Caco-2 (cell line): Measurements from ENCODE around the gene ARAP1. TPM values are rescaled to one million over a fixed set of nuclear protein-coding genes. Genes with fewer than 3 reads are reported as not detected.

Source experiments
- BruUV-seq: library from RNA; stranded (reverse); fragments of 400-500 nt; replicated peaks from 2 replicates; lab custom pipeline; 2021; lab: Mats Ljungman, UMichigan
- CTCF ChIA-PET: fragments of 300-600 bp; sonication (Branson Sonifier 250); formaldehyde crosslinking; loops from one replicate; lab custom pipeline; 2022; ENCODE audit warnings: antibody characterized with exemption; lab: Charles Lee
- POLR2A ChIA-PET: fragments of 300-600 bp; sonication (Branson Sonifier 250); formaldehyde crosslinking; loops from one replicate; lab custom pipeline; 2022; ENCODE audit warnings: antibody characterized with exemption; lab: Charles Lee
- DNase-seq, 2 experiments: peaks; one replicate each; pipeline versions ENCODE4 v3.0.0 to v3.0.0-alpha.2; 2020 to 2022
- H3K27me3 ChIP-seq: replicated peaks from 2 replicates; pipeline ENCODE4 v1.6.0; 2011; ENCODE audit warnings: low read length; ENCODE audit not compliant: control insufficient read depth, insufficient read depth
- H3K36me3 ChIP-seq: 2 replicates; pipeline ENCODE4 v1.5.1; 2011; ENCODE audit warnings: low read length; ENCODE audit not compliant: control insufficient read depth, insufficient read depth
- H3K4me1 ChIP-seq: fragments of 250-450 bp; sonication (Bioruptor Pico); 2 replicates; pipeline ENCODE4 v1.5.1; 2020; ENCODE audit warnings: mild to moderate bottlenecking
- H3K4me3 ChIP-seq: 2 replicates; pipeline ENCODE4 v1.5.1; 2011; ENCODE audit warnings: low read depth, mild to moderate bottlenecking, control low read depth, low read length
- H3K9me3 ChIP-seq: fragments of 250-450 bp; sonication (Bioruptor Pico); 2 replicates; pipeline ENCODE4 v1.5.1; 2020; ENCODE audit warnings: mild to moderate bottlenecking, moderate library complexity
- H3K27ac Mint-ChIP-seq: one replicate; pipeline ENCODE4 v1.8.0; 2022; ENCODE audit warnings: mixed read lengths; ENCODE audit not compliant: unreplicated experiment
- H3K27me3 Mint-ChIP-seq: one replicate; pipeline ENCODE4 v1.8.0; 2022; ENCODE audit warnings: mixed read lengths; ENCODE audit not compliant: insufficient read depth, unreplicated experiment
- H3K36me3 Mint-ChIP-seq: one replicate; pipeline ENCODE4 v1.8.0; 2022; ENCODE audit warnings: mild to moderate bottlenecking, mixed read lengths; ENCODE audit not compliant: insufficient read depth, unreplicated experiment
- H3K4me1 Mint-ChIP-seq: one replicate; pipeline ENCODE4 v1.8.0; 2022; ENCODE audit warnings: low read depth, mixed read lengths; ENCODE audit not compliant: unreplicated experiment
- H3K4me3 Mint-ChIP-seq: one replicate; pipeline ENCODE4 v1.8.0; 2022; ENCODE audit warnings: mild to moderate bottlenecking, moderate library complexity, mixed read lengths; ENCODE audit not compliant: unreplicated experiment
- H3K9me3 Mint-ChIP-seq: one replicate; pipeline ENCODE4 v1.8.0; 2022; ENCODE audit warnings: mixed read lengths; ENCODE audit not compliant: unreplicated experiment
- CTCF ChIP-seq, 2 experiments: fragments of 200-600 bp in 1 of 2; IDR thresholded peaks; 1 replicate in 1 of 2; 2 replicates in 1 of 2; pipeline versions ENCODE4 v1.5.1 to v1.8.0; 2011 to 2022; ENCODE audit warnings: antibody characterized with exemption in 1 of 2, control low read depth in 1 of 2, inconsistent platforms in 1 of 2, low read depth in 1 of 2, low read length in 1 of 2, mild to moderate bottlenecking in 1 of 2, moderate library complexity in 1 of 2; ENCODE audit not compliant: insufficient read depth in 1 of 2, severe bottlenecking in 1 of 2, unreplicated experiment in 1 of 2
- intact Hi-C: fragments of 100-400 bp; cut with micrococcal nuclease; formaldehyde crosslinking; loops from one replicate; pipeline ENCODE4 v1.10.0; 2022; ENCODE audit not compliant: unreplicated experiment
- total RNA-seq: library from RNA; stranded (reverse); gene quantifications from 2 replicates; pipeline ENCODE4 v1.2.3, GENCODE V29; 2022

Gene ARAP1
- total RNA-seq, 1 experiment from 2014 or later: 87.1 TPM

DNA sequence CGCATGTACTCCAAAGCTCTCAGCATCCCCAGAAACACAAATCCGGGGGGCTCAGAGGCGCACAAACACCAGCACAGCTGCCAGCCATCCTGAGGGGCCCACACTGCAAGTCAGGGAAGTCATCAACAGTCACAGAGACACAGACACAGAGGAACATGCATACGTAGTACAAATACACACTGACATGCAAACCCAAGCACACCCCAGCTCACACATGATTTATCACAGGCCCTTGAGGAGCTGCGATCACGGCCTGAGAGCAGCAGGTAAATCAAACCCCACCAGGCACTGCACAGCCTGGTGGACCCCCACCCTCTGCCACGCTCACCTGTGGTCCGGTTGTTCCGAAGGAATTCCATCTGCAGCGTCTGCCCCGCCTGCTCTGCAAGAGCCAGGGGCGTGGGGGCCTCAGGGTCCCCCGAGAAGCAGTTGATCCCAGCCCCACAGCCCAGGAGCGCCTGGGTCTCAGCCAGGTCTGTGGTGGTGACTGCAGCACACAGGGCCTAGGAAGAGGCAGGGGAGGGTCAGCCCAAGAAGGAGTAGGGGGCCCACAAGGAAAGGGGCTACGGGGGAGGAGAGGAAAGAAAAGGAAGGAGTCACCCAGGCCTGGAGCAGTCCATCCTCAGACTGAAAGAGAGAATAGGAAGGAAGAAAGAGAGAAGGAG, 49.5 kb downstream of the ARAP1 start:
- no peak for DNase-seq
- no peak overlapping the region for H3K4me3 Mint-ChIP-seq
- intact Hi-C loops: no loop called here
- no peaks in the 10 kb centered on the region for H3K9me3 Mint-ChIP-seq
- H3K27ac Mint-ChIP-seq: no peak overlapping the region
- Histone ChIP-seq H3K4me1 (no peaks in the 10 kb centered on the region), H3K9me3 (no peaks in the 10 kb centered on the region), H3K4me3 (no peak overlapping the region), H3K27me3 (no peaks in the 10 kb centered on the region), H3K36me3 (peaks cover 8% of the 10 kb centered on the region)
- H3K27me3 Mint-ChIP-seq: no peaks in the 10 kb centered on the region
- H3K36me3 Mint-ChIP-seq: peaks cover 63% of the 10 kb centered on the region
- no peaks in the 10 kb centered on the region for H3K4me1 Mint-ChIP-seq
- CTCF ChIA-PET: interaction anchor here (0.6 to 1.3 kb wide), 4 partner anchors 18 to 231 kb away, joined by 3 to 7 read pairs (median 3); no protein-coding TSS in a partner anchor
- no TSS peak for BruUV-seq
- POLR2A ChIA-PET: interaction anchor here (0.6 kb wide), 1 partner anchor 184 kb away, joined by 5 read pairs; no protein-coding TSS in a partner anchor
- no peak for TF ChIP-seq CTCF (IDR thresholded peaks at IDR 0.05; ENCODE audit: insufficient read depth in 1 of 2, low read depth in 1 of 2, low read length in 1 of 2, severe bottlenecking in 1 of 2, unreplicated experiment in 1 of 2)

DNA sequence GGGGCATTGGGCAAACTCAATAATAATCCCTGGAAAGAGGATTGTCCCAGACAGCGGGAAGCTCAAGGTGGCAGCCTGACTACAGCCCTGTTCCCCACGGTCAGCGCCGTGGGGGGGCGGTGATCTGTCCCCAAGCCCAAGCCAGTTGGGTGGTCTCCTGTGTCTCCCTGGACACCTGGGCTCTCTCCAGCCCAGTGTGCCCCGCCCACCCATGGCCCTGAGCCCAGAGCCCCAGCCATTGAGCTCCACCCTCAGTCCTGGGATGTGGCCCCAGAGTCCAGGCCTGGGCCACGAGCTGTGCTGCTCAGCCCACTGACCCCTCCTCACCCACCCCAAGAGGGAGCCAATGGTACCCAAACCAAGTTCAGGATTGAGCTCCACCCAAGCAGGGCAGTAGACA, 50.1 kb downstream of the ARAP1 start:
- no peak for TF ChIP-seq CTCF (IDR thresholded peaks at IDR 0.05; ENCODE audit: insufficient read depth in 1 of 2, low read depth in 1 of 2, low read length in 1 of 2, severe bottlenecking in 1 of 2, unreplicated experiment in 1 of 2)
- Mint-ChIP-seq H3K4me1 (no peaks in the 10 kb centered on the region), H3K27me3 (no peaks in the 10 kb centered on the region)

GRCh38 chr11:72701466-72701865, 50.7 kb downstream of the ARAP1 start:
- H3K27me3 Mint-ChIP-seq: no peaks in the 10 kb centered on the region
- TF ChIP-seq CTCF (IDR thresholded peaks at IDR 0.05; ENCODE audit: insufficient read depth in 1 of 2, low read depth in 1 of 2, low read length in 1 of 2, severe bottlenecking in 1 of 2, unreplicated experiment in 1 of 2): no peak
- no peak overlapping the region for H3K4me3 Mint-ChIP-seq
- no TSS peak for BruUV-seq
- POLR2A ChIA-PET: no interaction called here
- Histone ChIP-seq H3K27me3 (no peaks in the 10 kb centered on the region), H3K4me3 (no peak overlapping the region), H3K4me1 (no peaks in the 10 kb centered on the region), H3K9me3 (no peaks in the 10 kb centered on the region), H3K36me3 (peaks cover 5% of the 10 kb centered on the region)
- H3K4me1 Mint-ChIP-seq: no peaks in the 10 kb centered on the region
- CTCF ChIA-PET: interaction anchor here (1.2 kb wide), 1 partner anchor 17 kb away, joined by 7 read pairs; no protein-coding TSS in a partner anchor
- no peak overlapping the region for H3K27ac Mint-ChIP-seq
- H3K36me3 Mint-ChIP-seq: peaks cover 54% of the 10 kb centered on the region
- H3K9me3 Mint-ChIP-seq: no peaks in the 10 kb centered on the region
- intact Hi-C loops: no loop called here
- DNase-seq: no peak

More for the DNA sequence above, 50.1 kb downstream of the ARAP1 start:
- ChIA-PET POLR2A (interaction anchor here (0.6 kb wide), 1 partner anchor 183 kb away, joined by 5 read pairs; no protein-coding TSS in a partner anchor), CTCF (interaction anchor here (1.2 kb wide), 1 partner anchor 17 kb away, joined by 7 read pairs; no protein-coding TSS in a partner anchor)
- Mint-ChIP-seq H3K36me3 (peaks cover 57% of the 10 kb centered on the region), H3K4me3 (no peak overlapping the region), H3K9me3 (no peaks in the 10 kb centered on the region), H3K27ac (no peak overlapping the region)
- BruUV-seq: no TSS peak
- Histone ChIP-seq H3K27me3 (no peaks in the 10 kb centered on the region), H3K4me3 (no peak overlapping the region), H3K36me3 (peaks cover 5% of the 10 kb centered on the region; the same call in 1 of the 2 replicates), H3K4me1 (no peaks in the 10 kb centered on the region), H3K9me3 (no peaks in the 10 kb centered on the region)
- DNase-seq: no peak
- intact Hi-C loops: no loop called here
